Measurements from ENCODE around the gene PDE6H.

DNA sequence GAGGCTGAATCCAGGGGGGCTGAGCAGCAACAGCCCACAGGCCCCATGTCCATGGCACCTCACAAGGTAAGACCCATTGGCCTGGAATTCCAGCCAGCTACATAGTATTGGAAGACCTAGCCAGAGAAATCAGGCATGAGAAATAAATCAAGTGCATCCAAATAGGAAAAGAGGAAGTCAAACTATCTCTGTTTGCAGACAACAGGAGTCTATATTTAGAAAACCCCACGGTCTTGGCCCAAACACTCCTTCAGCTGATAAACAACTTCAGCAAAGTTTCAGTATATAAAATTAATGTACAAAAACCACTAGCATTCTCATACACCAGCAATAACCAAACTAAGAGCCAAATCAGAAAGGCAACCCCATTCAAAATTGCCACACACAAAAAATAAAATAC, 16.9 kb downstream of the PDE6H start:
- no peak for TF ChIP-seq SMC3 (IDR thresholded peaks at IDR 0.05; ENCODE audit: low read depth, low read length)
- TF ChIP-seq, protein P1, sequence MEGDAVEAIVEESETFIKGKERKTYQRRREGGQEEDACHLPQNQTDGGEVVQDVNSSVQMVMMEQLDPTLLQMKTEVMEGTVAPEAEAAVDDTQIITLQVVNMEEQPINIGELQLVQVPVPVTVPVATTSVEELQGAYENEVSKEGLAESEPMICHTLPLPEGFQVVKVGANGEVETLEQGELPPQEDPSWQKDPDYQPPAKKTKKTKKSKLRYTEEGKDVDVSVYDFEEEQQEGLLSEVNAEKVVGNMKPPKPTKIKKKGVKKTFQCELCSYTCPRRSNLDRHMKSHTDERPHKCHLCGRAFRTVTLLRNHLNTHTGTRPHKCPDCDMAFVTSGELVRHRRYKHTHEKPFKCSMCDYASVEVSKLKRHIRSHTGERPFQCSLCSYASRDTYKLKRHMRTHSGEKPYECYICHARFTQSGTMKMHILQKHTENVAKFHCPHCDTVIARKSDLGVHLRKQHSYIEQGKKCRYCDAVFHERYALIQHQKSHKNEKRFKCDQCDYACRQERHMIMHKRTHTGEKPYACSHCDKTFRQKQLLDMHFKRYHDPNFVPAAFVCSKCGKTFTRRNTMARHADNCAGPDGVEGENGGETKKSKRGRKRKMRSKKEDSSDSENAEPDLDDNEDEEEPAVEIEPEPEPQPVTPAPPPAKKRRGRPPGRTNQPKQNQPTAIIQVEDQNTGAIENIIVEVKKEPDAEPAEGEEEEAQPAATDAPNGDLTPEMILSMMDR (IDR thresholded peaks at IDR 0.05) = no peak
- no peak for TF ChIP-seq POLR2AphosphoS5 (IDR thresholded peaks at IDR 0.05; ENCODE audit: low read depth, low read length)
- TF ChIP-seq, protein P2, sequence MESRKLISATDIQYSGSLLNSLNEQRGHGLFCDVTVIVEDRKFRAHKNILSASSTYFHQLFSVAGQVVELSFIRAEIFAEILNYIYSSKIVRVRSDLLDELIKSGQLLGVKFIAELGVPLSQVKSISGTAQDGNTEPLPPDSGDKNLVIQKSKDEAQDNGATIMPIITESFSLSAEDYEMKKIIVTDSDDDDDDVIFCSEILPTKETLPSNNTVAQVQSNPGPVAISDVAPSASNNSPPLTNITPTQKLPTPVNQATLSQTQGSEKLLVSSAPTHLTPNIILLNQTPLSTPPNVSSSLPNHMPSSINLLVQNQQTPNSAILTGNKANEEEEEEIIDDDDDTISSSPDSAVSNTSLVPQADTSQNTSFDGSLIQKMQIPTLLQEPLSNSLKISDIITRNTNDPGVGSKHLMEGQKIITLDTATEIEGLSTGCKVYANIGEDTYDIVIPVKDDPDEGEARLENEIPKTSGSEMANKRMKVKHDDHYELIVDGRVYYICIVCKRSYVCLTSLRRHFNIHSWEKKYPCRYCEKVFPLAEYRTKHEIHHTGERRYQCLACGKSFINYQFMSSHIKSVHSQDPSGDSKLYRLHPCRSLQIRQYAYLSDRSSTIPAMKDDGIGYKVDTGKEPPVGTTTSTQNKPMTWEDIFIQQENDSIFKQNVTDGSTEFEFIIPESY (IDR thresholded peaks at IDR 0.05; ENCODE audit: borderline replicate concordance, low read depth) = no peak
- TF ChIP-seq GATA2 (CRISPR knock-in tag; IDR thresholded peaks at IDR 0.05) = no peak
- no peak for TF ChIP-seq RFX5 (IDR thresholded peaks at IDR 0.05; ENCODE audit: low read length)
- TF ChIP-seq, protein P3, sequence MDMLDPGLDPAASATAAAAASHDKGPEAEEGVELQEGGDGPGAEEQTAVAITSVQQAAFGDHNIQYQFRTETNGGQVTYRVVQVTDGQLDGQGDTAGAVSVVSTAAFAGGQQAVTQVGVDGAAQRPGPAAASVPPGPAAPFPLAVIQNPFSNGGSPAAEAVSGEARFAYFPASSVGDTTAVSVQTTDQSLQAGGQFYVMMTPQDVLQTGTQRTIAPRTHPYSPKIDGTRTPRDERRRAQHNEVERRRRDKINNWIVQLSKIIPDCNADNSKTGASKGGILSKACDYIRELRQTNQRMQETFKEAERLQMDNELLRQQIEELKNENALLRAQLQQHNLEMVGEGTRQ (IDR thresholded peaks at IDR 0.05; ENCODE audit: borderline replicate concordance, low read depth, low read length) = no peak
- TF ChIP-seq, protein P4, sequence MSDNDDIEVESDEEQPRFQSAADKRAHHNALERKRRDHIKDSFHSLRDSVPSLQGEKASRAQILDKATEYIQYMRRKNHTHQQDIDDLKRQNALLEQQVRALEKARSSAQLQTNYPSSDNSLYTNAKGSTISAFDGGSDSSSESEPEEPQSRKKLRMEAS (IDR thresholded peaks at IDR 0.05; ENCODE audit: low read depth) = no peak
- TF ChIP-seq EZH2phosphoT487 (IDR thresholded peaks at IDR 0.05; ENCODE audit: borderline replicate concordance, low read depth) = no peak
- no peak for TF ChIP-seq NFIC (IDR thresholded peaks at IDR 0.05; ENCODE audit: borderline replicate concordance)
- TF ChIP-seq YY1 (IDR thresholded peaks at IDR 0.05; ENCODE audit: low read depth) = no peak
- TF ChIP-seq RAD21 (IDR thresholded peaks at IDR 0.05; ENCODE audit: low read length) = no peak
- TF ChIP-seq CHD2 (IDR thresholded peaks at IDR 0.05; ENCODE audit: low read length, partially characterized antibody) = no peak

Measured in SK-N-SH (cell line).